ENCODE measurements around the gene TRIM28.

The TRIM28 gene

DNA sequence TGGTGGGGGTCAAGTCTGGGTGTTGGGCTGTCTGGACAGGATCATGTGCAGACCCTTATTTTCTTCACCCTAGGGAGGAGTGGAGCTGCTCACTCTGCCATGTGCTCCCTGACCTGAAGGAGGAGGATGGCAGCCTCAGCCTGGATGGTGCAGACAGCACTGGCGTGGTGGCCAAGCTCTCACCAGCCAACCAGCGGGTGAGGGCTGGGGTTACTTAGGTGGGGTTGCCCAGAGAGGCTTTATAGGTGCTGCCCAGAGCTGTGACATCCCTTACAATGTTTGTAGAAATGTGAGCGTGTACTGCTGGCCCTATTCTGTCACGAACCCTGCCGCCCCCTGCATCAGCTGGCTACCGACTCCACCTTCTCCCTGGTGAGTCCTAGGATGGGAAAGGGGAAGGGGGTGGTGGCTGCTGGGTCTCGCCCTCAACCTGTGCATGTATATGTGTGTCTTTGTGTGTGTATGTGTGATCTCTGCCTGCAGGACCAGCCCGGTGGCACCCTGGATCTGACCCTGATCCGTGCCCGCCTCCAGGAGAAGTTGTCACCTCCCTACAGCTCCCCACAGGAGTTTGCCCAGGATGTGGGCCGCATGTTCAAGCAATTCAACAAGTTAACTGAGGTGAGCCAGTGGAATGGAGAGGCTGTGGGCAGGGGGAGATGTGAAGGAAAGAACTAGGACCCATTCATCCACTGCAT, 5.9 kb downstream of the TRIM28 start:
- DNase-seq = no peak

DNA sequence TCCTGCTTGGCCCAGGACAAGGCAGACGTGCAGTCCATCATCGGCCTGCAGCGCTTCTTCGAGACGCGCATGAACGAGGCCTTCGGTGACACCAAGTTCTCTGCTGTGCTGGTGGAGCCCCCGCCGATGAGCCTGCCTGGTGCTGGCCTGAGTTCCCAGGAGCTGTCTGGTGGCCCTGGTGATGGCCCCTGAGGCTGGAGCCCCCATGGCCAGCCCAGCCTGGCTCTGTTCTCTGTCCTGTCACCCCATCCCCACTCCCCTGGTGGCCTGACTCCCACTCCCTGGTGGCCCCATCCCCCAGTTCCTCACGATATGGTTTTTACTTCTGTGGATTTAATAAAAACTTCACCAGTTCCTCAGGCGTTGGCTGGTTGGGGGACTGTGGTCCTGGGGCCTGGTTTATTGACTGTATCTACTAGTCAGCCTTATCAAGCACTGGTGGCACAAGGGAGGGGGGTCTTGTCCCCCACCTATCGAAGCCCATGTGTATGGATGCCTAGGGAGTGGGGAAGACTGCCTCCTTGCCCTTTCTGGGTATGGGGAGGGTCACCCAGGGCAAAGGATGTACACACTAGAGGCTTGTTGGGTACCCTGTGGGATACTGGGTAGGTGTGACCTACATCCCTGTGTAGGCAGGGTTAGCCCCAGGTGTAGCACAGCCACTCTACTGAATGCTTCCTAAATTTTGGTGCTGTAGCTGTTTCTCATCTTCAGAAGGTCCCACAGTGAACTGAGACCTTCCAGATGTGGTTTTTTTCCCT, 6.7 kb downstream of the TRIM28 start:
- DNase-seq = no peak

DNA sequence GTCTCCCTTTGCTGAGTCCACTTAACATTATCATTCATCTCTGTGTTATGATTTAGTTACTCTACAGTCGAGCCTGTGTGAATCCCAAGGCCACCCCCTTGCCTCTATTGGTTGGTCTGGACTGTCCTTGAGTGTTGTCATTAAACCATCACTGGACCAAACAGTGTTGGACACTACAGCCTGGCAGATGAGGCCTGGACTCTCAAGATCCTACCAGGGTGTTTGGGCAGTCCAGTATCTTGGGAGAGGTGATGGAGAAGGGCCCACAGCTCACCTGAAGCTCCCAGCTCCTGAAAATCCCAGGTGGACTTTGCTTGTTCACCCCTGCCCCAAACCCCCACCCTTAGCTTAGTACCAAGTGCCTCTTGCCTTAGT, 7.2 kb downstream of the TRIM28 start:
- DNase-seq = no peak

DNA sequence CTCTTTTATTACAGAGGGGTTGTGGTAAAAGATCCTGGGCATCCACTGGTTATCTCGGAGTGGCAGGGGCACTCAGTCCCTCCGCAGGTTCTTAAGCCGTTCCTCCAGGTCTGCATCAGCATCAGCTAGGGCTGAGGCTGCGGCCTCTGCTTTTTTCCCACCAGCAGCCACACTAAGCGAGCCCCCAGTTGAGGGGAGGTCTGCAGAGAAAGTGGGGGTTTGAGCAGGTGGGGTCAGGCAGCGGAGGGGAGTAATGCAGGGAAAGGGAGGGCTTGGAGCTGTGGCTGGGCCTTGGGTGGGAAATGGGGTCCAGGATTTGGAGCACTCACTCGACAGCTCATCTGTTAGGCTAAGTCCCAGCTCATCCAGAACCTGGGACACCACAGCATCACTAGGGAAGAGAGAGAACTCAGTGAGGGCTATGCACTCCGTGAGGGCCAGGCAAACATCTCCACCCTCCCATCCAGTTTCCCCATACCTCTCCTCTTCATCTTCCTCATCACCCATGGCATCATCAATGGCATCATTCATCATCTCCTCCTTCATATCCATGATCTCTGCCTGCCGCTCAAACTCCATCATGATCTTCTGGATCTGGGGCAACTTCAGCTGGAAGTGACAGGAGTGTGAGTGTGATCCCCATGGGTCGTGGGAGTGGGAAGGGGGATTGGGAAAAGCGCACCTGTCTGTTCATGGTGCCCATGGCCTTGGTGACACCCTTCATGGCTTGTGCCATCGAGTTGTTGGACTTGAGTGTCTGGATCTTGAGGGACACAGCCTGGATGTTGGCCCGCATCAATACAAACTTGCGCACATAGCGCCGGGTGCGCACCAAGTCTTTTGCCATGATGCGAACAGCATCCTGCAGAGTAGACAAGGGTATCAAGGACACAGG, 8.0 kb downstream of the TRIM28 start:
- DNase-seq = no peak

DNA sequence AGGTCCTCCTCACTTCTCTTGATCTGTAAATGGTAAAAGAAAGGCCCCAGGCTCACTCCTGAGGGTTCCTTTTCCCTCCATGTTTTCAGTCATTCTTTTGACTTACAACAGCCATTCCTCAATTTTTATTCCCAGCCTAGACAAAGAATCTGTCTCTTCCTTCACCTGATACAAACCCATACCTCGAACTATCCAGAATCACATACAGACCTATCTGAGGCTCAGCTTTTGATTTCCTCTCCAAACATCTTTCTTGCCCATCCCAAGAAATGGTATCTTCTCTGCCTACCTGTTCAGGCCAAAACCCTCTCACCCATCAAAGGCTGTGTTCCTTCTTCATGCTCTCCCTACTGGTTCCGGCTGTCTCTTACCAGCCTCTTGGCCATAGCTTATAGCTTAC, 8.8 kb downstream of the TRIM28 start:
- DNase-seq = no peak

DNA sequence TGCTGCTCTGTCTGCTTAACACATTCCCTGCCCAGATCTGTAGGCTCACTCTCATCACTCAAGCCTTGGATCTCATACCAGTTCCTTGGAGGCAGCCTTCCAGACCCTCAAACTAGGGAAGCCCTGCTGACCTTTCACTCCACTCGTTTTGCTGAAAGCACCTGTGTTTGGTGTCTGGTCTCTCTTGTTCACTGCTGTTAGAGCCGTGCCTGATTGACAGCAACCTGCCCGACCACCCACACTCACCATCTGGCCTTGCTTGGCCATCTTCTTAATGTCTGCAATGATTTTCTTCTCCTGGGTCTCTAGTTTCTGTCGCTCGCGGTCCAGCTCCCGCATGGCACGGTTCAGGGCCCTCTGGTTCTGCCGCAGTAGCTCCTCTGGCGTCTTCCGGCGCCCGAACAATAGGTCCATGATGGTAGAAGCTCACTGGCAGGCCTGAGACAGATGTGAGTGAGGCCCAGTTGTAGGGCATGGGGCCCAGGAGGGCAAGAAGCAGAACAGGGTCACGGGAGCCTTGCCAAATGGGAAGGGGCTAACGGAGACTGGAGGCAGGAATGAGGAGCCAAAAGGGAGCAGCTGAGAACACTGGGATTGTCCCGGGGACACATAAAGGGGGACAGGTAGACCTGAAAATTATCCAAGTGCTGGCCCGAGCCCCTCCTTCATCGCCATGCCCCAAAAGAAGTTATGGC, 10.1 kb downstream of the TRIM28 start:
- DNase-seq = no peak

DNA sequence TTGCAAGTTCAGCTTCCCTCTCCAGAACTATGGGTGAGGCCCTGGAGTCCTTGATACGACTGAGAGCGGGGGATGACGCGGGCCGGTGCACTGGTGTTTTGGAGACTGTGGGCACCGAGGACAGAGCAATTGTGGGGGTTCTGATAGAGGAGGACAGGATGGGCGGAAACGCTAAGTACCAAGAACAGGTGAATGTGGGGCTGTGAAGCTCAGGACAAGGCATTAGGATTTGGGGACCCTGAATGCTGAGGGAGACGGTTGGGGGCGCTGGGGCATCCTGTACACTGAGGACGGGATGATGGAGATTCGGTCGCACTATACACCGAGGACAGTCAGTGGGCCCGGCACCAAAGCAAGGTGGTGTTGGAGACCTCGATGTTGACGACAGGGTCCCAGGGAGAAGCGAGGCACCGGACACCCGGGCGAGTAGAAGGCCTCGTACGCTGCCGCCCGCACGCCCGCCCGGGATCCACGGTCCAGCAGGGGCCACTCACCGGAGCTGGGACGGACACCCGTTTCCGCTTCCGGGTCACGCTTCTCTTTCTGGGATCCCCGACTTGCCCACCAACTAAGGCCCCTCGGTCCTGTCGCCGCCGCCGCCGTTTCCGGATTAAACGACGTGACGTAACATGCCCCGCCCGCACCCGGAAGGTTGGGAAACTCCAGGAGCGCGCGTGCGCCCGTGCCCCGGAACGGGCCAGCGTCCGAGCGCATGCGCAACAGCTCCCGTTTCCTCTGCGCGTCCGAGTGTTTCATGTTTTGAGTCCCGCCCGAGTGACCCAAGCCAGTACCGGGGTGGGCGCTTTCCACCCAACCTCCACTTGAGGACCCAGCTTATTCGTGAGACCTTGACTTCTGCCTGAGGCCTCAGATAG, 10.9 kb downstream of the TRIM28 start, which contains the start of gene CHMP2A:
CHMP2A (minus strand) TSS at position 612 of the 875 bp plus-strand sequence. CDS start 893 bp downstream, outside the sequence.
- no peak for DNase-seq

DNA sequence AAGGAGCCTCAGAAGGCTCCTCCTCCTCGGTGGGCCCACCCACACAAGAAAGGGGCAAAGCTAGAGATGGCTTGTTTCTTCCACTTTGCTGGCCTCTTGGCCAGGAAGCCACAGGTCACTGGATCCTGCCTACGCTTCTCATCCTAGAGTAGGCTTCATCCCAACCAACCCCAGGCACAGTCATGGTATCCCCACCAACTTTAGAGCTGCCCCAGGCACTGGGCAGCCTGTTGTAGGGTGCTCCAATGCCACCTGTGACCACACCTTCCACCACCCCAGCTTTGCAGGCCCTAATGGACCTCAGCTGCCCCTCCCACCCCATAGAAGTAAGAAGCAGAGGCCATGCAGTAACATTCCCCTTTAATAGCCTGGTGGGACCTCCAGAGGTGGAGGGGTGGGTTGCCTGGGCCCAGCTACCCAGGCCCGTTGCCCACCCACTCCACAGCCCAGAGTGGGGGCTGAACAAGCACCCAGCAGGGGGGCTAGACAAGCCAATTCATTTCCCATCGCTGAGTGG, 11.6 kb downstream of the TRIM28 start:
- DNase-seq = no peak

DNA sequence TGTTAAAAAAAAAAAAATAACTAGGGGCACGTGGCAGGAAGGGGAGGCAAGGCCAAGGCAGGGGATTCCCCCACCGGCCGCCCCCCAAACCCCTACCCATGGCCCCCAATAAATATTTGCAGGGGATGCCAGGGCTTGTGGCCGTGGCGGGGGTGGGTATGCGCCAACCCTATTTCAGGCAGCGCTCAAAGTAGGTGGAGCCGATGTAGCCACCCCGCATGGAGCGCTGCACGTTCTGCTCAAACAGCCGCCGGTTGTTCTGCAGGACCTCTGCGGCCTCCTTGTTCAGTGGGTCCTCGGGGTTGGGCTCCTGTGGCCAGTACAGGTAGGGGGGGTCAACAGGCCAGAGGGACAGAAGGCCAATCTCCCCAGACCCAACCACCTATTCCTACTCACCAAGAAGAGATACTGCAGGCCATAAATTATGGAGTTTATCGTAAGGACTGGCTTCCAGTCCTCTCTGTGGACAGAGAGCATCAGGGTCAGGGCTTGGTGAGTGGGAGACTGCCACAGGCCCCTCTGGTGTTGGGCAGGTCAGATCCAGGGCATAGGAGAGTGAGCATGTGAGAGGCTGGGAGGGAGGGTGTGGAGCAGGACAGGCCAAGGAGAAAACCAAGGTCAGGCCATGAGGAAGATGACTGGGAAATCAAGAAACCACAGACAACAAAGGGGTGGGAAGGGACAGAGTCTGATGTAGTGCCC, 12.2 kb downstream of the TRIM28 start:
- DNase-seq = no peak

DNA sequence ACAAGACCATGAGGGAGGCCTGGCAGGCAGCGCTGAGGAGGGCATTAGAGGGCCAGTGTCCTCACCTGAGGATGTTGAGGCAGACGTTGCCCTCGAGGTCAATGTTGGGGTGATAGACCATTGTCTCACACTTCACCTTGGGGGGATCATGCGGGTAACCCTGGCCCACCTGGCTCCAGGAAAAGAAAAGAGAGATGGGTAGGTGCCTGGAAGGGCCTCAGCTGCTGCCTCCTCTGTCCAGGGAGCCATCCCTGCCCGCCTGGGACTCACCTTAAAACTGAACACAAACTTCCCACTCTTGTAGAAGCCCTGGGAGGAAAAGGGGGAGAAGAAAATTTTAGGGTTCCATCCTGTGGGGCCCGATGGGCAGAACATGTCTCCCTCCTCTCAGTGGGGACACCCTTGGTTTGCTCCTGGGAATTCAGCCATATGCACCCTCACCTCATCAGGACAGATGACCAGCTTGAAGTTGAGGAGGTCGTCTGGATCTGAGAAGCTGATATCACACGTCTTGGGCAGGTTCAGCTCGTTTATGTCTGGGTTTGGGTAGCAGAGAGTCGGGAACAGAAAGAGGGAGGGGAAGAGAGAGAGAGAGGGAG, 12.9 kb downstream of the TRIM28 start:
- DNase-seq = no peak

DNA sequence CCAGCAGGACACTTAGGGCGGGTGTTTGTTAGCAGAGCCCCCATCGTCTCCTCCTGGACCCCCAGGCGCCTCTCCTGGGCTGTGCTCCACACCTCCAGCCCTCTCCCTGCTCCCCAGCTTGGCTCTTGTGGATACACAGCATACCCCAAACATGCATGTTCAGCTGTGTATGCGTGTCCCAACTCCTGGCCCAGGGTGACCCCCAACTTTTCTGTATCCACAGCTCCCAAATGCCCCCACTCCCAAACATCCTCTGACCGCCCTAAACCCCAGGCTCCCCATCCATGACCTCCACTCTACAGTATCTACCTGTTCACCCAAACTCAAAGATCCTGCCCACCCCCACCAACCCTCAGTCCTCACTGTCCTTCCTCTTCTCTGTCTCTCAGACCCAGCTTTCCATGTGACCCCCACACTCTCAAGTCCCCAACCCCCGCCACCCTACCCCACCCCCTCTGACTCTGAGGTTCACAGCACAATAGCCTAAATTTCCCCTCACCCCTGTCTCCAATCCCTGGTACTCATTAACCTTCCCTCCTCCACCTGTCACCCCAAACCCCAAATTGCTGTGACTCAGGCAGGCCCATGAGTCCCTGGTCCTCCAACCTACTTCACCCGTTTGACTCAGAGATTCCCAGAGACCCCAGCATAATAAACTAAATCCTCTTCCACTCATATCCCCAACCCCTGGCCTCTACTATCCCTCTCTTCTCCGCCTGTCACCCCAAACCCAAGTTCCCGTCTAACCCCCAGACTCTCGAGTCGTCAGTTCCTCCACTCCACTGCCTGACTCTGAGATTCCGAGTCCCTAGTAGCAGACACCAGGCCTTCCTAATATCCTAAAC, 13.6 kb downstream of the TRIM28 start:
- no peak for DNase-seq

DNA sequence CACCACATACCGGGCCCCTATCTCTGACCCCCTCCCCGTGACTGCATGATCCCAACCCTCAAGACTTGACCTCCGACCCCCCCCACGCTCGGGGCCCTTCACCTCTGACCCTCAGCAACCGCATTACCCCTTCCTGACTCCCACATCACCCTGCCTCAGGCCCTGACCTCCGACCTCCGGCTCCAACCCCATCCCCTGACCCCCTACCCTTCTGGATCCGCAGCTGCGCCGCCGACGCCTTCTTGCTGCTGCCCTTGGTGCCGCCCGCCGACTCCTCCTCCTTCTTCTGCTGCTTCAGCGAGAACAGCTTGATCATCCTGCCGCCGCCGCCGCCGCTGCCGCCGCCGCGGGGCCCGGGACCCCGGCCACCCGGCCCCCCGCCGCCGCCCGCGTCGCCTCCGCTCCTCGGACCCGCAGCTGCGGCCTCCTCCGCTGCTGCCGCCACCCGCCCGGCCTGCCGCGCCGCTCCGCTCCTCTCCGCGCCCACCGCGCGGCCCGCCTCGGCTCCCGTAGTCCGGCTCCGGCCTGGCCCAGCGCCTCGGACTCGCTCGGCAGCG, 14.3 kb downstream of the TRIM28 start, which contains the start of gene UBE2M:
UBE2M (minus strand) TSS at position 546 of the 557 bp plus-strand sequence; CDS start at position 316, 230 bp downstream.
- DNase-seq = no peak

DNA sequence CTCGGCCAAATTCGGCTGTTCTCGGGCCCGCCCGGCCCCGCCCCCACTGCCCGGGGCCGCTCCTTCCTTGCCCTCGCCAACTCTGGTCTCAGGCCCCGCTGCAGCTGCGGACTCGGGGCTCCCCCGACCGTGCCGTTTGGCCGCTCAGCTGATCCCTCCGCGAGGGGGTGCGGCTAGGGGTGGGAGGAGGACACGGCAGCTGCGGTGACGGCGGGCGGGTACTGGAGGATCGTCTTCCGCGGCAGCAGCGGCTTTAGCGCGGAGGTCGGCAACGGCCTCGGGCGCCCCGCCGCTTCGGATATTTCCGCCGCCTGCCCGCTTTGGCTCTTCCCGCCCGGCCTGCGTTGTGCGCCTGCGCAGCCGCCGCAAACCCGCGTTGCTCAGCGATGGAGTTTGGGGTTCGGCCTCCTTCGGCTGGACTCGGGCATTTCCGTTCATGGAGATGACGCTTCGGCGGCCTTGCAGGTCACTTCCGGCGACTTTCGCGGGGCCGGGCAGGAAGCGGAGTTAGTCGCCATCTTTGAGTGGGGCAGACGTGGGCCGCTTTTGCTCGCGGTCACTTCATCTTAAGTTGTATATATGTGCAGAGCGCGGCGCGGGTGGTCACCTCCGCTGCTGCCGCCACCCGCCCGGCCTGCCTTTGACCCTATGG, 14.9 kb downstream of the TRIM28 start:
- no peak for DNase-seq

DNA sequence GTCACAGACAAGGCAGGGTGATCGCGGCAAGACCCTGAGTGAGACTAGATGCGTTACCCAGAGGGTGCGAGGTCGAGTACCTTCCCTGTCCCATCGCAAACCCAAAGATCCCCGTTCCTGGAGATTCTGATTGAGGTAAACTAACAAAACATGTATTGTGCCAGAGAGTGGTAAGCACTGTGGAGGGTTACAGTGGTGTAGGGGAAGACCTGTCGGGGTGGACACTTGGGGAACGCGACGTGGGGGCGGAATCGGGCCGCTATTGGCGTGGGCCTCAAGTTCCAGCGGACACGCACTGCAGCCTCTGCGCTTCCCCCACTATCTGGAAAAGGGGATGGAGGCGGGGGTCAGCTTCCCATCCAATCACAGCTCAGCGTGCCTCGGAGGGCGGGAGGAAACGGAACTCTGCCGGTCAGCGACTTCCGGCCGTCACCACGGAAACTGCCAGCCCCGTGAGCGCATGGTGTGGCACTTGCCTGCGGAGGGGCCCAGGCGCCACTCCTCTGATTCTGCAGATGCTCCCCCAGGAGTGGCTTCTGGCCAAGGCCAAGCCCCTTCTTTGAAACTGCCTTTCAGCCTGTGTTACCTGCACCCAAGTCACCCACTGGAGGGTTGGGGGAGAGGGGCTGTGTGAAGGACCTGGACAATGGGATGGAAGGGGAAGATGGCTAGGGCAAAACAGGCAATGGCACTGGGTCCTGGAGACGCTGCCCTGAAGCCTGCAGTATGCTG, 15.6 kb downstream of the TRIM28 start:
- no peak for DNase-seq

DNA sequence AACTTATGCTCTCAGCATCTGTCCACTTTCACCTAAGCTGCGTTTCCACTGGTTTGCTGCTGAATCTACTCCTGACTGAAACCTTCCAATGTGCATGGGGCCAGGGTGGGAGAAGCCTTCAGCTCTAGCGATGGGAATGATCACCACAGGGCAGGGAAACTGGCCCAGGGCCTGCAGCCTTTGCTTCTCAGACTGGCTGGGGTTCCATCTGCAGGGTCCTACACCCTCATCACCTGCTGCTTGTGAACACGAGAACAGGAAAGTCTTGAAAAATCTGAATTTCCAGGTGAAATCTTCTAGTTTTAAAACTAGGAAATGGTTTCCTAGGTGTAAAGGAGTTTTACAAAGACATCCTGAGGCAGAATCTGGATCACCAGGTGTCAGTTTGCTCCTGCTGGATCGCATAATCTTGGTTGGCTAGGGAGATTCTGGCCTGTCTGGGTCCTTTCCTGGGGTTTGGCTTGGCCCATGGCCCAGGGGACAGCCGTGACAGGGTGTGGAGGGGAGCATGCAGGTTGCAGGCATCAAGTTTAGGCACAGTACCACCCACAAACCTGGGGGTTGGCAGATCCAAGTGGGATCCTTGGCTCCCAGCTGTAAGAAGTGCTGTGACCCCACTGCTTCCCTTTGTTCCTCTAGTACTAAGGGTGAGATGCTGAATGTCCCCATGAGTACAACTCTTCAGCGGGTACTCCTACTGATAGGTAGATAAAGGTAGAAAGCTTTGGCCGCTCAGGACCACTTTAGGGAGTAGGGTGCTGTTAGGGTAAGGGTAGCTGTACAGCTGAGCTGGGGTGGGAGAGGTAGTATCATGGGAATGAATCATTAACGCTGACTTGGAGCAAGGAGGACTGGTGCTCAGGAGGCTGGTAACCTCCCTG, 16.4 kb downstream of the TRIM28 start:
- no peak for DNase-seq

DNA sequence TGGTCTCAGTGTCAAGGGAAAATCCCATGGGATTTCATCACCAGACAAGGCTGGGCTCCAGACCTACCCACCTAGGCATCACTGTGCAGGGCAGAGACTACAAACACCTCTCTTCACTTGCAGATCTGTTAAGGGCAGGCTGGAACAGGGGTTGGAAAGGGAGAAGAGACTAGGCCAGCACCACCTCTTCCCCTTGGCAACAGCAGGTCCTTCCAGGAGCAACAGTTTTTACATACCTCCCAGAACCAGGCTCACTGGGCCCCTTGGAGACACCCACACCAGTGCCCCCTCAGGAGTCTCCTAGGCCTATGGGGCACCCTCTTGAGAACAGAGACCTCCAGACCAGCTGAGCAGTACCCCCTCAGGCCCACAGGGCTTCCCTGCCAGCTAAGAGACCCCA, 17.1 kb downstream of the TRIM28 start:
- no peak for DNase-seq
